Smooth muscle cell (in vitro differentiated cells): ENCODE results near the gene PTPRT. TPM values are rescaled to one million over a fixed set of nuclear protein-coding genes. Genes with fewer than 3 reads are reported as not detected.

Experiments
- DNase-seq: peaks from one replicate; lab custom pipeline; 2025; ENCODE audit not compliant: unreplicated experiment; lab: John Stamatoyannopoulos, UW
- H2AFZ ChIP-seq: fragments of 200-600 bp; sonication (generic); 2 replicates; pipeline ENCODE4 v1.6.0; 2016; ENCODE audit warnings: antibody characterized with exemption, low read depth, mild to moderate bottlenecking
- H3F3A ChIP-seq: fragments of 200-600 bp; sonication (generic); 2 replicates; pipeline ENCODE4 v1.6.0; 2017; ENCODE audit warnings: antibody characterized with exemption, low read depth
- H3K27ac ChIP-seq: fragments of 200-600 bp; sonication (generic); 2 replicates; pipeline ENCODE4 v1.5.1; 2016; ENCODE audit warnings: low read depth, mild to moderate bottlenecking
- H3K27me3 ChIP-seq: fragments of 200-600 bp; sonication (generic); 2 replicates; pipeline ENCODE4 v1.6.1; 2016; ENCODE audit warnings: low read depth, mild to moderate bottlenecking
- H3K36me3 ChIP-seq: fragments of 200-600 bp; sonication (generic); 2 replicates; pipeline ENCODE4 v1.5.1; 2016; ENCODE audit warnings: low read depth
- H3K4me1 ChIP-seq: fragments of 200-600 bp; sonication (generic); 2 replicates; pipeline ENCODE4 v1.5.1; 2016; ENCODE audit warnings: low read depth
- H3K4me2 ChIP-seq: fragments of 200-600 bp; sonication (generic); 2 replicates; pipeline ENCODE4 v1.6.0; 2016; ENCODE audit warnings: mild to moderate bottlenecking
- H3K4me3 ChIP-seq: fragments of 200-600 bp; sonication (generic); 2 replicates; pipeline ENCODE4 v1.5.1; 2016; ENCODE audit warnings: mild to moderate bottlenecking
- H3K79me2 ChIP-seq: fragments of 200-600 bp; sonication (generic); 2 replicates; pipeline ENCODE4 v1.6.0; 2016; ENCODE audit warnings: low read depth, mild to moderate bottlenecking
- H3K9ac ChIP-seq: fragments of 200-600 bp; sonication (generic); 2 replicates; pipeline ENCODE4 v1.6.0; 2016; ENCODE audit warnings: low read depth
- H3K9me3 ChIP-seq: fragments of 200-600 bp; sonication (generic); replicated peaks from 2 replicates; pipeline ENCODE4 v1.5.1; 2016; ENCODE audit warnings: low read depth
- H4K20me1 ChIP-seq: fragments of 200-600 bp; sonication (generic); 2 replicates; pipeline ENCODE4 v1.6.0; 2016; ENCODE audit warnings: low read depth
- WGBS: methylation state at CpG from one replicate; pipeline ENCODE4 v1.1.7; 2016; ENCODE audit warnings: low lambda C conversion rate; 5-methylcytosine and 5-hydroxymethylcytosine counted together
- polyA plus RNA-seq: library from polyadenylated mRNA; unstranded; fragments of >200 nt; fragmentation: Nextera tagmentation; extraction: Ambion mirVana; gene quantifications from 2 replicates; pipeline ENCODE4 v1.2.1, GENCODE V29; 2016
- total RNA-seq: library from RNA; depleted of rRNA; stranded (reverse); fragments of >200 nt; gene quantifications from 2 replicates; pipeline ENCODE4 v1.2.3, GENCODE V29; 2014
- TF ChIP-seq, protein P1 (sequence below): fragments of 200-600 bp; sonication (generic); IDR thresholded peaks from 2 replicates; pipeline ENCODE4 v1.5.1; 2017; ENCODE audit warnings: borderline replicate concordance, mild to moderate bottlenecking, antibody characterized with exemption; ENCODE audit not compliant: insufficient read depth, poor library complexity, severe bottlenecking

PTPRT gene
- total and polyA plus RNA-seq, 2 experiments from 2014 or later, result 0.99 to 2.1 TPM

DNA sequence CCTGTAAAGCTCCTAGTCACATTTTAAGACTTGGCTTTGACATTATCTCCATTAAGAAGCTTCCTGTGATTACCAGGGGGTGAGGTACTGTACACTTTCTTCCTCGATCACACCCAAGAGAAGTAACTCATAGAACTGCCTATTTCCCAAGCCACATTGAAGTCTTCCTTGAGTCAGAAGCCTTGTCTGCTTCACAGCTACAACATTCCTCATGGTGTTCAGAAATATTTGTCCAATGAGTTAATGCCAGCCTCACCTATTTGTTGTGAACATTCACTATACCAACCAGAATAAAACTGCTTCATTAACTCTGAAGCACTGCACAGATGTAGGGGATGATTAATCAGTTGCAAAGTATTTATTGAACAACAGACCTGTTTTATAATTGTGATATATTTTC lies 622.3 kb downstream of the PTPRT start:
- H4K20me1 ChIP-seq, result no peaks in the 10 kb centered on the region
- no peaks in the 10 kb centered on the region for H3K79me2 ChIP-seq
- TF ChIP-seq, protein P1, sequence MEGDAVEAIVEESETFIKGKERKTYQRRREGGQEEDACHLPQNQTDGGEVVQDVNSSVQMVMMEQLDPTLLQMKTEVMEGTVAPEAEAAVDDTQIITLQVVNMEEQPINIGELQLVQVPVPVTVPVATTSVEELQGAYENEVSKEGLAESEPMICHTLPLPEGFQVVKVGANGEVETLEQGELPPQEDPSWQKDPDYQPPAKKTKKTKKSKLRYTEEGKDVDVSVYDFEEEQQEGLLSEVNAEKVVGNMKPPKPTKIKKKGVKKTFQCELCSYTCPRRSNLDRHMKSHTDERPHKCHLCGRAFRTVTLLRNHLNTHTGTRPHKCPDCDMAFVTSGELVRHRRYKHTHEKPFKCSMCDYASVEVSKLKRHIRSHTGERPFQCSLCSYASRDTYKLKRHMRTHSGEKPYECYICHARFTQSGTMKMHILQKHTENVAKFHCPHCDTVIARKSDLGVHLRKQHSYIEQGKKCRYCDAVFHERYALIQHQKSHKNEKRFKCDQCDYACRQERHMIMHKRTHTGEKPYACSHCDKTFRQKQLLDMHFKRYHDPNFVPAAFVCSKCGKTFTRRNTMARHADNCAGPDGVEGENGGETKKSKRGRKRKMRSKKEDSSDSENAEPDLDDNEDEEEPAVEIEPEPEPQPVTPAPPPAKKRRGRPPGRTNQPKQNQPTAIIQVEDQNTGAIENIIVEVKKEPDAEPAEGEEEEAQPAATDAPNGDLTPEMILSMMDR, result no peak
- no peaks in the 10 kb centered on the region for H3K36me3 ChIP-seq
- DNase-seq, result no peak
- H3K9me3 ChIP-seq, result no peaks in the 10 kb centered on the region
- 83% methylated on average over 1 of the region's 1 CpG for WGBS
- no peak overlapping the region for H3K4me2 ChIP-seq
- no peaks in the 10 kb centered on the region for H3K27me3 ChIP-seq
- H3K4me1 ChIP-seq, result no peaks in the 10 kb centered on the region
- H3K27ac ChIP-seq, result no peak overlapping the region
- no peaks in the 10 kb centered on the region for H3F3A ChIP-seq
- no peak overlapping the region for H3K9ac ChIP-seq
- no peak overlapping the region for H2AFZ ChIP-seq
- no peak overlapping the region for H3K4me3 ChIP-seq

DNA sequence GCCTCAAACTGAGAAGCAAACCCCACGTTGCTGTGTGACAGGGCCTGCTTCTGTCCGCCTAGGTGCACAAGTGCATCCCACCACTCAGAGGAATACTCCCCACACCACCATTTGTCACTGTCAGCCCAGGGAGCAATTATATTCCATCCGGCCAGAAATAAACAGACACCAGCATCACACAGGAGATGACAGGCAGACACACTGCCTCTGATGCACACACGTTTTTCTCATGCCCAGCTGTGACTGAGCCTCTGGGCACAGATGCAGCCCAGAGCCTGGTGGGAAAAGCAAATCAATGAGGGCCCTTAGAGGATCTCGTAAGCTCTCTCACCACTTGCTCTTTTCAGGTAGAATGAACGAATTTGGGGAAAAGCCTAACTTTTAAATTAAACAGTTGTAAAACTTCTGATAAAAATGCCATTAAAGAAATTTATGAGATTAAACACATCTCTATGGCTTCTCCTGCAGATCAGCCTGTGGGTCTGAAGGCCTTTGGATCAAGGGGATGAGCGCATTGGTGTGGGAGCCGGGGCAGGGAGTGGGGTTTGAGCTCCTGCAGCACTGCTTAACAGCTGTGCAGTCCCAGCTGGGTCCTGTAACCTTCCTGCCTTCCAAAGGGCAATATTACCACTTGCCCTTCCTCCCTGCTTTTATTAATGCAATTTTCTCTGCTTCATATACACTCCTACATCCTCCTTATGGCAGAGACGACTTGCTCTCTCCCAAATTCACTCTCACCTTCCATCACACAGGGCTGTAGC lies 624.3 kb downstream of the PTPRT start:
- Histone ChIP-seq H3F3A (no peaks in the 10 kb centered on the region), H3K27me3 (no peaks in the 10 kb centered on the region), H3K36me3 (no peaks in the 10 kb centered on the region), H3K4me3 (no peak overlapping the region), H3K9ac (no peak overlapping the region), H3K79me2 (no peaks in the 10 kb centered on the region), H3K4me2 (no peak overlapping the region), H4K20me1 (no peaks in the 10 kb centered on the region), H3K27ac (no peak overlapping the region), H2AFZ (no peak overlapping the region), H3K4me1 (no peaks in the 10 kb centered on the region), H3K9me3 (no peaks in the 10 kb centered on the region)
- no peak for DNase-seq
- TF ChIP-seq, protein P1, result no peak
- 80% methylated on average over 9 of the region's 9 CpGs for WGBS

DNA sequence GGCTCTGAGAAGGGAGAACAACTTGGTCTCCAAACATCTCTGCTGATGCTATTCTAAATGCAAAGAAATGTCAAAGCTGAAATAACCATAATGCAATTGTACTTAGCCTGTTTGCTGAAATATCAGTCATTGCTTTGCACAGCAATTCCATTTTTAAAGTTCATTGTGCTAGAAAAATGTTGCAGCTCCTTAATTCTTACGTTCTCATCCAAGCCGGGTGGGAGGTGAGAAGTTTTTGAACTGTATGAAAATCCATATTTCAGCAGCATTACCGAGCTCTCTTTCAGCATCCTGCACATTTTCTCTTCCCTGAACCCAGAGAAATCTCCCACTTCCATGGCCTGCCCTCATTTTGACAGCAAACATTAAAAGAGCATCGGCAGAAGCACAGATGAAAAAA lies 630.0 kb downstream of the PTPRT start:
- no peaks in the 10 kb centered on the region for H3K9me3 ChIP-seq
- H3K27ac ChIP-seq, result no peak overlapping the region
- no peak overlapping the region for H3K4me2 ChIP-seq
- no peaks in the 10 kb centered on the region for H3K4me1 ChIP-seq
- no peak overlapping the region for H2AFZ ChIP-seq
- TF ChIP-seq, protein P1, result no peak
- H3K79me2 ChIP-seq, result no peaks in the 10 kb centered on the region
- DNase-seq, result no peak
- no peaks in the 10 kb centered on the region for H3F3A ChIP-seq
- H3K4me3 ChIP-seq, result no peak overlapping the region
- no peaks in the 10 kb centered on the region for H3K36me3 ChIP-seq
- no peaks in the 10 kb centered on the region for H4K20me1 ChIP-seq
- H3K27me3 ChIP-seq, result peaks cover 13% of the 10 kb centered on the region
- 81% methylated on average over 4 of the region's 4 CpGs for WGBS
- no peak overlapping the region for H3K9ac ChIP-seq

DNA sequence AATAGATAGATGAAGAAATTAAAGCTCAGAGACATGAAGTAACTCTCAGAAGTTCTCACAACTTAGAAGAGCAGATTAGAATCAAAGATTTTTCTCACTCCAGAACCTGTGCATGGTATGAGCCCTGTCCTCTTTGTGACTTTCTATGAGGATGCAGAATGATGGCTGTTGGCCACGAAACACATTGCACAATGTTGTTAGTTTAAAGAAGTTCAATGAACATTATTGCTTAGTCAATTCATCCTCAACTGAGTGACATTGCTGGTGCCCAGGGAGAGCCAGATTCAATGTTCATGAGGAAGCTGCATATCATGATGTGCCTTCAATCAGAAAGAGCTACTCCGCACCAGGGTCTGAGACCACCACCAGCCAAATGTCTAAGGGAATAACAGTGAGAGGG lies 633.1 kb downstream of the PTPRT start:
- Histone ChIP-seq H3K9ac (no peak overlapping the region), H3K27ac (no peak overlapping the region), H3K9me3 (no peaks in the 10 kb centered on the region), H3K4me1 (no peaks in the 10 kb centered on the region), H3K79me2 (no peaks in the 10 kb centered on the region), H2AFZ (no peak overlapping the region), H3K36me3 (no peaks in the 10 kb centered on the region), H3K4me3 (no peak overlapping the region), H3K4me2 (no peak overlapping the region), H3K27me3 (peaks cover 26% of the 10 kb centered on the region), H3F3A (no peaks in the 10 kb centered on the region), H4K20me1 (no peaks in the 10 kb centered on the region)
- WGBS, result 90% methylated on average over 2 of the region's 2 CpGs
- TF ChIP-seq, protein P1, result no peak
- DNase-seq, result no peak
